Skeletal muscle tissue (tissue), 4 donors: ENCODE measurements around the gene FSTL3. TPM values are rescaled to one million over a fixed set of nuclear protein-coding genes. Genes with fewer than 3 reads are reported as not detected.
A peak's percentile ranks its signal among the peaks of the same experiment; 100 is the strongest.
"Not testable (repeated sequence)": the region's sequence is repeated elsewhere in the genome, so short reads cannot be mapped to it uniquely, and the experiment has no call there.

Experiments used
- H3K27ac ChIP-seq: one replicate; pipeline ENCODE4 v1.7.0; 2013; ENCODE audit warnings: mild to moderate bottlenecking, low read depth, low read length, inconsistent platforms
- H3K27me3 ChIP-seq, 3 donors: one replicate each; pipeline ENCODE4 v1.7.0; 2013; ENCODE audit warnings: low read length in 3 of 3; ENCODE audit not compliant: control insufficient read depth in 3 of 3, insufficient read depth in 3 of 3
- H3K36me3 ChIP-seq, 3 donors: one replicate each; pipeline ENCODE4 v1.7.0; 2013; ENCODE audit warnings: low read length in 3 of 3; ENCODE audit not compliant: control insufficient read depth in 3 of 3, insufficient read depth in 3 of 3
- H3K4me1 ChIP-seq, 3 donors: one replicate each; pipeline ENCODE4 v1.7.0; 2013; ENCODE audit warnings: low read length in 3 of 3, mild to moderate bottlenecking in 3 of 3; ENCODE audit not compliant: control insufficient read depth in 3 of 3, insufficient read depth in 3 of 3
- H3K4me3 ChIP-seq, 3 donors: one replicate each; pipeline ENCODE4 v1.7.0; 2013; ENCODE audit warnings: low read length in 3 of 3
- H3K9ac ChIP-seq, 3 donors: one replicate each; pipeline ENCODE4 v1.7.0; 2013; ENCODE audit warnings: low read length in 3 of 3, mild to moderate bottlenecking in 3 of 3, moderate library complexity in 2 of 3, low read depth in 1 of 3
- H3K9me3 ChIP-seq, 3 donors: one replicate each; pipeline ENCODE4 v1.7.0; 2013; ENCODE audit warnings: low read length in 3 of 3; ENCODE audit not compliant: control insufficient read depth in 3 of 3
- total RNA-seq: library from RNA; depleted of rRNA; stranded (reverse); fragments of >200 nt; gene quantifications from one replicate; pipeline ENCODE4 v1.2.3, GENCODE V29; 2014
- donor health status: Osteomylitis.

Gene FSTL3
- total RNA-seq, 1 donor from 2014 or later, result 7.3 TPM

DNA sequence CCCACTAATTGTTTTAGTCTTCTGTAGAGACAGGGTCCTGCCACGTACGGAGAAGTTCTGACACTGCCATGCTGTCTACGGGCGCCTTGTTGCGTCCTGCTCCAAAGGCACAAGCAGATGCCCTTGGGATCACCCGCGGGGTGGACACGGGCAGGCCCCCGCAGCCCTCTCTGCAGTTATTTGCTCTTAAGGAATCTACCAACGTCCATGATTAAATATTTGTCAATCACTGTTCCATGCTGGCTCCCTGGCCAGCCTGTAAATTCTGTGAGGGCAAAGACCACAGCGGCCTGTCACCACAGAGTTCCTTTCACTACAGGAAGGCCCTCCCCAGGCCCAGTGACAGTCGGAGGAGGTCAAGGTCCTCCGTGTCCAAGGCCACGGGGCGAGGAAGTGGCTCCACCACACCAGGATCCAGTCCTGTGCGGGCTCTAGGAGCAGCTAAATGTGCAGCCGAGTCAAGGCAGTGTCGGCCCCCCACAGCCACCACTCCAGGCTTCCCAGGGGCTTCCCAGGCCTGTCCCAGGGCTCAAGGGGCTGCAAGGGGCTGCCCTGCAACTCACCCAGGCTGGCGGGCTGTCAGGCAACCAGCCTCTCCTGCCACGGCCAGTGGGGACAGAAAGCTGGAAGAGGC is 15.3 kb upstream of the FSTL3 start:
- peak overlapping the region; percentile 72 to 92 (median 79) for H3K9ac ChIP-seq
- H3K27me3 ChIP-seq, result no peaks in the 10 kb centered on the region
- peak overlapping the region; percentile 78 to 83 (median 79) for H3K4me3 ChIP-seq
- H3K27ac ChIP-seq, result peak overlapping the region; percentile 71
- no peaks in the 10 kb centered on the region for H3K9me3 ChIP-seq
- peaks cover 48 to 80% (median 61%) of the 10 kb centered on the region in 3 donors for H3K4me1 ChIP-seq
- H3K36me3 ChIP-seq, result peaks cover 0 to 4% (median 0%) of the 10 kb centered on the region in 3 donors

DNA sequence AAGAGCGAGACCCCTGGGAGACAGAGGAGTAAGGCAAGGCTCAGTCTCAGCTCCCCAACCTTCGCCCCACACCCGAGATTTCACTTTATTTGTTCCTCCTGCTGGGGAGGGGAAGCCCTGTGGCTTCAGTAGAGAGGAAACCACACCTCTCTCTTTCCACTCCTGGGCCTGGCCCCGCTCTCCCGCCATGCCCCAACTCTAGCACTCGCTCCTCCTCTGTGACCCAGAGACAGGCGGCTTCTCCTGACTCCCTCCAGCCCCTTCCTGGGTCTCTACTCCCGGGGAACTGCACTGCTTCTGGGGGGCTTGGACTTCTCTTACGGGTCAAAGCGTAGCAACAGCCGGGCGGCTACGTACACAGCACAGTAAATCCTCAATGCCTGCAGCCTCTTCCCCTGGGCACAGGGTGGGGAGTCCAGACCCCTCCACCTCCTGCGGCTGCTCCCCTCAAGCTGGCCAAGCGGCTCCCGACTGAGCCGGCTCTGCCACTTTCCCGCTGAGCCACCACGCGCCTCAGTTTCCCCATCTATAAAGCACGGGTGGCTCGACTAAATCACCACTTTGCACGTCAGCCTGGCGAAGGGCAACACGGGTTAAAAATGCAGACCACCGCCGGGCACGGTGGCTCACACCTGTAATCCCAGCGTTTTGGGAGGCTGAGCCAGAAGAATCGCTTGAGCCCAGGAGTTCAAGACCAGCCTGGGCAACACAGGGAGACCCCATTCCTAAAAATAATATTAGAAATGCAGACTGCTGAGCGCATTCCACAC is 14.6 kb upstream of the FSTL3 start:
- peaks cover 0 to 2% (median 0%) of the 10 kb centered on the region in 3 donors for H3K36me3 ChIP-seq
- no peaks in the 10 kb centered on the region for H3K27me3 ChIP-seq
- peak overlapping the region; percentile 71 for H3K27ac ChIP-seq
- peaks cover 48 to 77% (median 61%) of the 10 kb centered on the region in 3 donors for H3K4me1 ChIP-seq
- peak overlapping the region; percentile 79 to 92 (median 87) for H3K9ac ChIP-seq
- H3K9me3 ChIP-seq, result no peaks in the 10 kb centered on the region
- H3K4me3 ChIP-seq, result peak overlapping the region; percentile 78 to 83 (median 79)

- peak overlapping the region; percentile 79 to 92 (median 87) for H3K9ac ChIP-seq
- no peaks in the 10 kb centered on the region for H3K9me3 ChIP-seq
- peak overlapping the region; percentile 71 for H3K27ac ChIP-seq
- no peaks in the 10 kb centered on the region for H3K27me3 ChIP-seq
- peaks cover 48 to 70% (median 58%) of the 10 kb centered on the region in 3 donors for H3K4me1 ChIP-seq
- H3K4me3 ChIP-seq, result peak overlapping the region; percentile 78 to 83 (median 79)
- H3K36me3 ChIP-seq, result peaks cover 0 to 2% (median 0%) of the 10 kb centered on the region in 3 donors
Observed at GRCh38 chr19:662207-662961, 13.8 kb upstream of the FSTL3 start.

- Histone ChIP-seq H3K27ac (peak within 1 kb of the TSS; percentile 91), H3K9ac (peak within 1 kb of the TSS; percentile 87 to 93 (median 88)), H3K36me3 (peaks cover 0 to 2% (median 0%) of the 10 kb centered on the region in 3 donors), H3K27me3 (no peaks in the 10 kb centered on the region), H3K9me3 (no peaks in the 10 kb centered on the region), H3K4me3 (peak within 1 kb of the TSS; percentile 81 to 91 (median 88)), H3K4me1 (peaks cover 48 to 62% (median 55%) of the 10 kb centered on the region in 3 donors)
Observed at GRCh38 chr19:662962-663681, 13.1 kb upstream of the FSTL3 start, which contains the start of gene RNF126. RNF126 (minus strand) TSS chr19:663214; CDS start chr19:663121, 93 bp downstream.

DNA sequence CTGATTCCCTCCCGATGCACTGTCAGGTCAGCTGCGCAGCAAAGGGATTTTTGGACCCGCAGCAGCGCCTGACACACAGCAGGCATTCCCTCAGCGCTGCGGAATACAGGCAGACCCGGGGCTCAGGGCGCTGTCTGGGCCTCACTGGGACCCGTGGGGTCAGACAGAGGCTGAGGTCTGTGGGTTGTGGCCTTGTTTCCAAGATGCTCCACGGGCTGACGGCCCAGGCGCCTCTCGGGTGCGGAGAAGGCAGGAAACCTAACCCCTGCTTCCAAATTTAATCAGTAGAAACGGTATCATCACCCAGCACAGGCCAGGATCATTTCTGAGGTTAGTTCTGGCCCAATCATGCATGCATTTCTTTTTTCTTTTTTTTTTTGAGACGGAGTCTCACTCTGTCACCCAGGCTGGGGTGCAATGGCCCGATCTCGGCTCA is 12.5 kb upstream of the FSTL3 start:
- Histone ChIP-seq H3K9ac (peak overlapping the region; percentile 83 to 93 (median 88)), H3K27ac (peak overlapping the region; percentile 91), H3K36me3 (peaks cover 0 to 1% (median 0%) of the 10 kb centered on the region in 3 donors), H3K9me3 (no peaks in the 10 kb centered on the region), H3K27me3 (no peaks in the 10 kb centered on the region), H3K4me1 (peaks cover 43 to 57% (median 50%) of the 10 kb centered on the region in 3 donors), H3K4me3 (peak overlapping the region; percentile 81 to 91 (median 88))

DNA sequence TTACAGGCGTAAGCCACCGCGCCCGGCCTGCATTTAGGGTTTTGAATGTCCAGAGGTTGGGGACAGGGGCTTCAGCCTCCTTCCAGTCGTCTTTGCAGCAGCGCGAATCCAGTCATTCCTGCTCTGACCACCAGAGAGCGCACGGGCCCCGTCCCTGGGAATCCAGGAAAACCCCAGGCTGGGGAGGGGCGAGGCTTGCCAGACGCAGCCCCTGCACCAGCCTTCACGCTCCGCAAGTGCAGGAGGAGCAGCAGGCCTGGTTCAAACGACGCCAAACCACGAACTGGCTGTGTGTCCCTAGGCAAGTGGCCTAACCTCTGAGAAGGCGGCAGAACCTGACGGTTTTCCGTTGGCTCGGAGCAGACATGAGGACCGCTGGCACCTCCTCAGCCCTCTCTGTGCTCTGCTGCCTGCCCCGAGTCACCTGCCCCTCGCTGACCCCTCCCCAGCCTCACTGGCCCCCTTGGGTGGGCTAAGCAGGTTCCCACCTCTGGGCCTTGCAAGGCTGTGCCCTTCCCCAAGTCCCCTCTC is 11.2 kb upstream of the FSTL3 start:
- Histone ChIP-seq H3K4me1 (peaks cover 36 to 44% (median 38%) of the 10 kb centered on the region in 3 donors), H3K9me3 (no peaks in the 10 kb centered on the region), H3K4me3 (peak overlapping the region; percentile 52 to 72 (median 62)), H3K27me3 (no peaks in the 10 kb centered on the region), H3K9ac (peak overlapping the region in 2 of 3 donors; percentile 40 to 66), H3K27ac (no peak overlapping the region), H3K36me3 (no peaks in the 10 kb centered on the region)

- not testable (repeated sequence) for H3K4me3 ChIP-seq, H3K9me3 ChIP-seq, H3K36me3 ChIP-seq, H3K9ac ChIP-seq, H3K27me3 ChIP-seq, H3K27ac ChIP-seq
- peaks cover 15 to 23% (median 17%) of the 10 kb centered on the region in 3 donors for H3K4me1 ChIP-seq
Observed at GRCh38 chr19:666985-667573, 9.1 kb upstream of the FSTL3 start.

DNA sequence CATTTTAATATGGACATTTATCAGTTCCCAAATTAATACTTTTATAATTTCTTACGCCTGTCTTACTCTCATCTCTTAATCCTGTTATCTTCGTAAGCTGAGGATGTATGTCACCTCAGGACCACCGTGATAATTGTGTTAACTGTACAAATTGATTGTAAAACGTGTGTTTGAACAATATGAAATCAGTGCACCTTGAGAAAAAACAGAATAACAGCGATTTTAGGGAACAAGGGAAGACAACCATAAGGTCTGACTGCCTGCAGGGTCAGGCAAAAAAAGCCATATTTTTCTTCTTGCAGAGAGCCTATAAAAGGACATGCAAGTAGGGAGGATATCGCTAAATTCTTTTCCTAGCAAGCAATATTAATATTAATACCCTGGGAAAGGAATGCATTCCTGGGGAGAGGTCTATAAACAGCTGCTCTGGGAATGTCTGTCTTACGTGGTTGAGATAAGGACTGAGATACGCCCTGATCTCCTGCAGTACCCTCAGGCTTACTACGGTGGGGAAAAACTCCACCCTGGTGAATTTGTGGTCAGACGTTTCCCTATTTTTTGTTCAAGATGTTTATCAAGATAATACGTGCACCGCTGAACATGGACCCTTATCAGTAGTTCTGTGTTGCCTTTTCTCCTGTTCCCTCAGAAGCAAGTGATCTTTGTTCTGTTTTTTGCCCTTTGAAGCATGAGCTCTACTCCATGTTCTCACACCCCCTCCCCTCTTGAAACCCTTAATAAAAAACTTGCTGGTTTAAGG is 7.3 kb upstream of the FSTL3 start:
- not testable (repeated sequence) for H3K27ac ChIP-seq, H3K4me3 ChIP-seq, H3K27me3 ChIP-seq, H3K36me3 ChIP-seq, H3K9ac ChIP-seq, H3K9me3 ChIP-seq
- peaks cover 8 to 14% (median 9%) of the 10 kb centered on the region in 3 donors for H3K4me1 ChIP-seq
